ENCODE measurements around the gene KLK12. TPM values are rescaled to one million over a fixed set of nuclear protein-coding genes. Genes with fewer than 3 reads are reported as not detected.

Gene KLK12
- polyA plus RNA-seq, 1 donor from 2014 or later: not detected

DNA sequence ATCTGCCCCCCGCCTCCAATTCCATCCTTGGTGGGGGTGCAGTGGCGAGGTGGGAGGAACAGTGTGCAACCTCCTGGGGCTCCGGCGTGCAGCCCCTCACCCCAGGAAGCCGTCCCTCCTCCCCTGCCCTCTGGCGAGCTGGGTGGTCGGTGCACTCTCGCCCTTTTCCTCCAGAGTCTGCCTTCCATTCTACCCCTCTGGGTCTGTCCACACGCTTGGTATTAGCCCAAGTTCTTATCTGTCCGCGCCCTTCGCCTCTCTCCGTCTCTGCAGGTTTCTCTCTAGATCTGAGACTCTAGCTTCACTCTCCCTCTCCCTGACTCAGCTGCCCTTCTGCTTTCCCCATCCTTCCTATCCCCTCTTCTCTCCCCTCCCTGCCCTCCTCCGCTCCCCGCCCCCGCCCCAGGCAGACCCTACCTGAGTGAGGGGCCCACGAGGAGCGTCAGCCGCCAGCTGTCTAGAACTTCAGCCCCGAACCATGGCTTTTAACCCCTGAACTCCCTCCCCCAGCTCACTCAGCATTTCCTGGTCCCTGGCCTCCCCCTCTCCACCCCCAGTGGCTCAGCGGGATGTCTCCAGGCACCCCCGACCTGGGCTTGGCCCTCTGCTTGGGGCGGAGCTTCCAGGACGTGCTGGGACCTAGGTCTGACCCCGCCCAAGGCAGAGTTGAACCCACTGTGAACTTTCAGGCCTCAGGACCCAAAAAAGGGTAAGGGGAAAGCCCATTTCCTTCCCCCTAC, 30.6 kb upstream of the KLK12 start:
- Mint-ChIP-seq H3K27me3 (peaks cover 35% of the 10 kb centered on the region), H3K27ac (no peak overlapping the region), H3K4me3 (no peak overlapping the region), H3K9me3 (peaks cover 0 to 7% (median 6%) of the 10 kb centered on the region in 3 donors), H3K4me1 (peaks cover 0 to 3% (median 2%) of the 10 kb centered on the region in 3 donors), H3K36me3 (peaks cover 1% of the 10 kb centered on the region)

DNA sequence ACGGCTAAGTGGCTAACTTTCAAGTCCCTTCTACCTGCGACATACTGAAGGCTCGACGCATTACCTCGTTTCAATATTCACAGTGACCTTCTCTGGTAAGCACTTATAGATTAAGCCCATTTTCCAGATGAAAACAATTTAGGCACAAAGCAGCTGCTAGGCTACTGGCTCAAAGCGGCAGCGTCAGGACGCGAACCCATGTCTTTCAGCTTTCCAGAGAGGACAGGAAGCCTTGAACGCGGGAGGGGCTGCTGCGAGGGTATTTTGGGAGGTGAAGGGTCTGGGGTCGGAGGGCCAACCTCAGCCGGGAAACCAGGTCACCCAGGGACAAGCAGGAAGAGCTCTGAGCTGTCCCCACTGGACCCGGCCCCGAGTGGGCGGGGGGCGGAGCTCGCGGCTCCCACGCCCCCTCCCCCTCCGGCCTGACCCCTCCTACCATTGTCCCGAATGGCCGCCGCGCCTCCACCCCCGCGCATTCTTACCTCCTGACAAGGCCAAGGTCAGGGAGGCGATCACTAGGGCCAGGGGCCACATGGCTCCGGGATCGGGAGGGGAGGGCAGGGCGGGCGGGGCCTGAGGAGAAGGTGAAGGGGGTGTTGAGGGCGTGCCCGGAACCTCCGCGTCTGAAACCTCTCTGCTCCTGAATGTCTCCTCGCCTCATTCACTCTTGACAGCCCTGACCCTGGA, 29.9 kb upstream of the KLK12 start, which contains the start of gene KLK13:
Gene KLK13 (minus strand): TSS at position 559 of the 687 bp plus-strand sequence. CDS start 25 bp downstream, at position 534.
- peaks cover 35% of the 10 kb centered on the region for H3K27me3 Mint-ChIP-seq
- H3K4me1 Mint-ChIP-seq: peaks cover 0 to 3% (median 2%) of the 10 kb centered on the region in 3 donors
- no peak within 1 kb of the TSS for H3K27ac Mint-ChIP-seq
- H3K36me3 Mint-ChIP-seq: peaks cover 1% of the 10 kb centered on the region
- H3K9me3 Mint-ChIP-seq: peaks cover 0 to 7% (median 6%) of the 10 kb centered on the region in 3 donors
- peak within 1 kb of the TSS in 1 of 4 donors; percentile 43 for H3K4me3 Mint-ChIP-seq

DNA sequence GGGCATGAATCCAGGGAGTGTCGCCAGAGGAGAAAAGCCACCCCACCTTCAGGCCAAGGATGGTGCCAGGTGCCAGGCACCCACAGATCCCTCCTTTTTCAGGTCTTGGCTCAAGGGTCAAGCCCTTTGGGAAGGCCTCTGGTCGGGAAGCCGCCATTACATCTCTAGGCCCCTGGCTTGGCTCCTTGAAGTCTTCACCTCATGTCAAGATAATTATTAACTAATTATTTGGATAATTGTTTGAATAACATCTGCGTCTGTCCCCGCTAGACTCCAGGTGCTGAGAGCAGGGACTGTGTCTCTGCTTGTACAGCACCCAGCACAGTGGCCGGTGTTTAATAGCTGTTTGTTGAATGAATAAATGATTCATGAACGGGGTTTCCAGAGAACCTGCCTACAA, 28.9 kb upstream of the KLK12 start:
- Mint-ChIP-seq H3K4me1 (peaks cover 0 to 3% (median 2%) of the 10 kb centered on the region in 3 donors), H3K36me3 (peaks cover 1% of the 10 kb centered on the region), H3K27me3 (peaks cover 35% of the 10 kb centered on the region), H3K27ac (no peak overlapping the region), H3K4me3 (peak overlapping the region in 1 of 4 donors; percentile 43), H3K9me3 (peaks cover 0 to 8% (median 6%) of the 10 kb centered on the region in 3 donors)

DNA sequence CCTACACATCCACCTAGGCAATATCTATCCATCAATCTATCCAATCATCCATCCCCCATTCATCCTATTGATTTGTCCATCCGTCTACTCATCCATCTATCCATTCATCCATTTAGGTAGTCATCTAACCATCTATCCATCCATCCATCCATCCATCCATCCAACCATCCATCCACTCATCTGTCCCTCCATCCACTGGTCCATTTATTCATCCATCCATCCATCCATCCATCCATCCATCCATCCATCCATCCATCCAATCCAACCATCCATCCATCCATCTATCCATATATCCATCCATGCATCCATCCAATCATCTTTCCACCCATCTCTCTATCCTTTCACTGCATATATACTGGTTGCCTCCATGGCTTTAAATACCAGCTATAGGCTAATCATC, 26.2 kb upstream of the KLK12 start:
- peaks cover 4% of the 10 kb centered on the region for H3K36me3 Mint-ChIP-seq
- no peak overlapping the region for H3K27ac Mint-ChIP-seq
- no peak overlapping the region for H3K4me3 Mint-ChIP-seq
- peaks cover 25% of the 10 kb centered on the region for H3K27me3 Mint-ChIP-seq
- H3K4me1 Mint-ChIP-seq: peaks cover 0 to 3% (median 2%) of the 10 kb centered on the region in 3 donors
- H3K9me3 Mint-ChIP-seq: peaks cover 0 to 4% (median 0%) of the 10 kb centered on the region in 3 donors

DNA sequence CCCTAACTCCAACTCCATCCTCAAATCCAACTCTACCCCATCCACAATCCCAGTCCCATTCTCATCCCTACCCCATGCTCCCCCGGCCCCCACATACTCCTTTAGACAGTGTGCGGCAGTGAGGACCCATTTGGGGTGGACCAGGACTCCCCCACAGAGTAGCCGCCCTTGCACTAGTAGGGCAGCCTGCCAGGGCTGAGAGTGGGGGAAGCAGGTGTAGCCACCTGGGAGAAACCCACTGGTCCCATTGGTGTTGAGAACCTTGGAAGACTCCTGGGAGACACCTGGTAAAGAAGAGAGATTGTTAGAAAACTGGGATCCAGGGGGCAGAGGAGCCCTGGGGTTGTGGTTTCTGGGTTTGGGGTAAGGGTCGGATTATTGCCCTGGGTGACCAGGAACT, 25.5 kb upstream of the KLK12 start:
- Mint-ChIP-seq H3K27ac (no peak overlapping the region), H3K4me3 (no peak overlapping the region), H3K27me3 (peaks cover 24% of the 10 kb centered on the region), H3K36me3 (peaks cover 3% of the 10 kb centered on the region), H3K4me1 (peaks cover 0 to 3% (median 1%) of the 10 kb centered on the region in 3 donors), H3K9me3 (peaks cover 0 to 4% (median 1%) of the 10 kb centered on the region in 3 donors)

DNA sequence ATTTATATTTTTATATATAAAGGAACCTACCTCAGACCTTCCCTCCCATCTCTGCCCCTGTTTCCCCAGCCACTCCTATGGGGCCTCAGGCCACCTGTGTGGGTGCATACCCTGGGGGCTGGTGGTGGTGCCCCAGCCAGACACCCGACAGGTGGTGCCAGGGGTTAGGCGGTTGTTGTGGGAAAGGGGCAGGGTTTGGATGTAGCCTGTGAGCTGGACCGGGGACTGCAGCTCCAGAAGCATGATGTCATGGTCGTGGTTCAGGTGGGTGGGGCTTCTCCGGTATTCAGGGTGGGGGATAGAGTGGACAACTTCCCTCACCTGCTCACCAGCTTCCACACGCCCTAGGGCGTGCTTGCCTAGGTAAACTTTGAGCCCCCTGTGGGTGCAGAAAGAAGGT, 24.9 kb upstream of the KLK12 start:
- H3K9me3 Mint-ChIP-seq: peaks cover 0 to 4% (median 1%) of the 10 kb centered on the region in 3 donors

DNA sequence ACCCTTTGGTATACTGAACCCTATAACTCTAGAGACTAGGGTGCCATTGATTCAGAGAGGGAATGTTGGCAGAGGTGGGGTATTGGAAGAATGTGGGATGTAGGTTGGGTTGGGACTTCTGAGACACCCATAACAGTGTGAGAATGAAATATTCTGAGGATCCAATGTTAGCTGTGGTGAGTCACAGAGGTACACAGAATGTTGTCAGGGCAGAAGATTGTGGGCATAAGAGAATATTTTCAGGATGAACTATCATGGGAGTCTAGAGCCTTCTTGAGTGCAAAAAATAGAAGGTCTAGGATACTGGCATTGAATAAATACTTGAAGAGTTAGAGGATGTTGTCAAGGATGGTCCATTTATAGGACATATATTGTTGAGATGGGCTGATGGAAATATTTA, 21.1 kb upstream of the KLK12 start:
- H3K27ac Mint-ChIP-seq: no peak overlapping the region
- H3K27me3 Mint-ChIP-seq: peaks cover 14% of the 10 kb centered on the region
- H3K36me3 Mint-ChIP-seq: peaks cover 3% of the 10 kb centered on the region
- H3K9me3 Mint-ChIP-seq: peaks cover 0 to 4% (median 2%) of the 10 kb centered on the region in 3 donors
- H3K4me3 Mint-ChIP-seq: no peak overlapping the region
- no peaks in the 10 kb centered on the region for H3K4me1 Mint-ChIP-seq

More for the DNA sequence above, 24.9 kb upstream of the KLK12 start:
- Mint-ChIP-seq H3K36me3 (peaks cover 3% of the 10 kb centered on the region), H3K27ac (no peak overlapping the region), H3K27me3 (peaks cover 22% of the 10 kb centered on the region), H3K4me1 (peaks cover 0 to 3% (median 0%) of the 10 kb centered on the region in 3 donors), H3K4me3 (no peak overlapping the region)

DNA sequence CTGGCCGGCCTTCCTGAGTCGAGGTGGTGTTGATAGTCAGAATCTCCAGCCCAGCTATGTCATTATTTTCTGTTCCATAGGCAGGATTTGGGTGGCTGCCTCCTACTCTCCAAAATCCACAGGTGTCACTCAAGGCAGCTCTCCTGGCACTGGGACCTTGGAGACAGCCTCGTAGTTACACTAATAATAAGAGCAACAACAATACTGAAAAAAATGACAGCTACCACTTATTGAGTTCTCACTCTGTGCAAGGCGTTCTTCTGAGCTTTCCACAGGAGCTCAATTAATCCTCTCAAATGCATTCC, 12.2 kb upstream of the KLK12 start:
- H3K36me3 Mint-ChIP-seq: no peaks in the 10 kb centered on the region
- H3K9me3 Mint-ChIP-seq: peaks cover 0 to 10% (median 8%) of the 10 kb centered on the region in 3 donors
- peak overlapping the region in 1 of 4 donors; percentile 8 for H3K4me3 Mint-ChIP-seq
- H3K27me3 Mint-ChIP-seq: peaks cover 1% of the 10 kb centered on the region
- no peaks in the 10 kb centered on the region for H3K4me1 Mint-ChIP-seq
- H3K27ac Mint-ChIP-seq: no peak overlapping the region

DNA sequence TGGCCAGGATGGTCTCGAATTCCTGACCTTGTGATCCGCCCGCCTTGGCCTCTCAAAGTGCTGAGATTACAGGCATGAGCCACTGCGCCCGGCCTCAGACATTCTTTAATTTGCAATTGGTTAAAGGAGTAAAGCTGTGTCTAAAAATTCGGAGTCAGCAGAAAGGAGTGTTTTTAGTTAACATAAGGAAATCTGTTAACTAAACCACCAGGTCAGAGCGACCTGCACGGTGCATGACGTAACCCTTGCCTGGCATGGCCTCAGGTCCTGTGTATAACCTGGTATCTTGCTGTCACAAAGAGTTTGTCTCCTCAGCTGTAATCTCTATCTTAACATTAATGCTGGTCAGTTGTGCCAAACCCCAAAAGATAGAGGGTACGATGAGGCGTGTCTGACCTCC, 9.5 kb upstream of the KLK12 start:
- Mint-ChIP-seq H3K9me3 (peaks cover 1 to 10% (median 6%) of the 10 kb centered on the region in 3 donors), H3K27me3 (peaks cover 1% of the 10 kb centered on the region), H3K4me1 (no peaks in the 10 kb centered on the region), H3K27ac (no peak overlapping the region), H3K36me3 (no peaks in the 10 kb centered on the region), H3K4me3 (no peak overlapping the region)

DNA sequence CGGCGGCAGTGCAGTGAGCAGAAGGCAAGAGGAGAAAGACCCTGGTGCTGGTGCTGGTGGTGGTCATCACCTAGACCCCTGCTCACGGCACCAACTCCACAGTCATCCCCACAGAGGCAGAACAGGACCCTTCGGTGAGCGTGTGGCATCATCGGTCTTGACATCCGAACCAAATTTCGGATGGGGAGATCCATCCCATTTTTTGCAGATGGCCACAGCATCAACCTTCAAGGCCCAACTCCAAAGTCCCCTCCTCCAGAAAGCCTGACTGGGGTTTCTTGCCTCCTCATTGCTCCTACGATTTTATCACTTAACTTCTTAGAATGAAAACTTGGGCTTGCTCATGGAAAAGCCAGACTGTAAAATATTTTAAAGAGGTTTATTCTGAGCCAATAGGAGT, 8.7 kb upstream of the KLK12 start:
- Mint-ChIP-seq H3K4me1 (no peaks in the 10 kb centered on the region), H3K27ac (no peak overlapping the region), H3K27me3 (peaks cover 1% of the 10 kb centered on the region), H3K9me3 (peaks cover 3 to 6% (median 3%) of the 10 kb centered on the region in 3 donors), H3K36me3 (no peaks in the 10 kb centered on the region), H3K4me3 (no peak overlapping the region)

DNA sequence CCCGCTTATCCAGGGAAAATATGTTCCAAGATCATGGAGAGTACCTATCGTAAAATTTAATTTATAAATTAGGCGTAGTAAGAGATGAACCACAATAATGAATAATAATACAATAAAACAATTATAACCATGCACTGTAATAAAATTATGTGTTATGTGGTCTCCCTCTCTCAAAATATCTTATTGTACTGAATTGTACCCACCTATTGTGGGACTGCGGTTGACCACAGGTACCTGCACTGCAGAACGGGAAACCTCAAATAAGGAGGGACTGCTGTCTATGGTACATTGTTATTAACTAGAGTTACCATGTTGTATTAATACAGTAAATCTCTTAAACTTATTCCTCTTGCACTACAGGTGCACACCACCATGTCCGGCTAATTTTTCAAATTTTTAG, 5.3 kb upstream of the KLK12 start:
- Mint-ChIP-seq H3K27ac (no peak overlapping the region), H3K4me3 (no peak overlapping the region), H3K27me3 (peaks cover 5% of the 10 kb centered on the region), H3K36me3 (no peaks in the 10 kb centered on the region), H3K4me1 (no peaks in the 10 kb centered on the region), H3K9me3 (peaks cover 0 to 6% (median 3%) of the 10 kb centered on the region in 3 donors)

DNA sequence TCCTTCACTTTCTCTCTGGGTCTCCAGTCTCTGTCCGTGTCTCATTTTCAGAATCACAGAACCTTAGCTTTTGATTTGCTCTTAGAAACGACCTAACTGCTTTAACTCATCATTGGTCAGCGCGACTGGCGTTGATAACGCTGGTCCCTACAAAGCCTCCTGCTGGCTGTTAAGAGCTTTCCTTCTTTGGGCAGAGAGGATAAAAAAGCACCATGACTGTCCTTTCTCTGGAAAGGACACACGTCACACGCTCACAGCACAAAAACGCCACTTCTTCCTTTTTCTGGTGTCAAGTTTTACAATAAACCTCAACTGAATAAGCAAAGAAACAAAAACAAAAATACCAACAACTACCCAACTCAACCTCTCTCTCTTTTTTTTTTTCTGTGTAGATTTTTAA, 1.7 kb upstream of the KLK12 start:
- Mint-ChIP-seq H3K4me1 (no peaks in the 10 kb centered on the region), H3K36me3 (no peaks in the 10 kb centered on the region), H3K27ac (no peak overlapping the region), H3K27me3 (peaks cover 15% of the 10 kb centered on the region), H3K9me3 (peaks cover 0 to 1% (median 0%) of the 10 kb centered on the region in 3 donors), H3K4me3 (no peak overlapping the region)

DNA sequence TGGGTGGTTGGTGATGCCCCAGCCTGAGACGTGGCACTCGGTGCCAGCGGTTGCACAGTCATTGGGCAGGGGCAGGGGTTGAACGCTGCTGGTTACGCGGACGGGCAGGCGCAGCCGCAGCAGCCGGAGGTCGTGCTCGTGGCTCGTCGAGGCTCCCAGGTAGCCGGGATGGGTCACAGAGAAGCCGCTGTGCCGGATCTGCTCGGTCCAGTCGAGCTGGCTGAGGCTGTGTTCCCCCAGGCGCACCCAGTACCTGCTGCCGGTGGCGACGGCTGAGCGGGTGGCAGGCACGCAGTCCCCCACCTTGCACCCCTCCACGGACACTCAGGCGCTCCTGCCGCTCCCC, 2.9 kb downstream of the KLK12 start:
- H3K27ac Mint-ChIP-seq: no peak overlapping the region
- H3K4me3 Mint-ChIP-seq: no peak overlapping the region
- H3K9me3 Mint-ChIP-seq: no peaks in the 10 kb centered on the region
- H3K27me3 Mint-ChIP-seq: peaks cover 19% of the 10 kb centered on the region
- no peaks in the 10 kb centered on the region for H3K36me3 Mint-ChIP-seq
- no peaks in the 10 kb centered on the region for H3K4me1 Mint-ChIP-seq

DNA sequence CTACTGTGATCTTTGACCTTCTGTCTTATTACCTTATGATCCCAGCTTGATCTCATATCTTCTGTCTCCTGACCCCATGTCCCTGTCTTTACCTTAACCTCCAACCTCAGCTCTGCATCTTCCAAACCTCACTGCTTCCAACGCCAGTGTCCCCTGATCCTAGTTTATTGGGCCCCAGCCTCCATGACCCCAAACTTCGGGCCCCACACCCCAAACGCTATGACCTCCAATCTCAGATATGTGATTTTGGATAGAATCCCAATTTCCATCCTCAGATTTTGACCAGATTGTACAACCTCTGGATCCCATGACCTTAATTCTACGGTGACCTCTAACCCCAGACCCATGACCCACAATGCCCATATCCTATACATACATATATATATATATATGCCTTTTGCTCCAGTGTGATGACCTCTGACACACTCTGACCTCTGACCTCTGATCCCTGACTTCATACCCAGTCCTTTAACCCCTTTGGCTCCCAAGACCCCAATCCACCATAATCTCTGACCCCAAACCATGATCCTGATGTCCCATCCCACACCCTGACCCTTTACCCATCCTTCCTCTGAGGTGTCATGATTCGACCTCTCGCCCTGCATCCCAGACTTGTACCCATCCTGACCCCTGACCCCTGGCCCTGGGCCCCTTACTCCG, 3.5 kb downstream of the KLK12 start:
- H3K27me3 Mint-ChIP-seq: peaks cover 21% of the 10 kb centered on the region

DNA sequence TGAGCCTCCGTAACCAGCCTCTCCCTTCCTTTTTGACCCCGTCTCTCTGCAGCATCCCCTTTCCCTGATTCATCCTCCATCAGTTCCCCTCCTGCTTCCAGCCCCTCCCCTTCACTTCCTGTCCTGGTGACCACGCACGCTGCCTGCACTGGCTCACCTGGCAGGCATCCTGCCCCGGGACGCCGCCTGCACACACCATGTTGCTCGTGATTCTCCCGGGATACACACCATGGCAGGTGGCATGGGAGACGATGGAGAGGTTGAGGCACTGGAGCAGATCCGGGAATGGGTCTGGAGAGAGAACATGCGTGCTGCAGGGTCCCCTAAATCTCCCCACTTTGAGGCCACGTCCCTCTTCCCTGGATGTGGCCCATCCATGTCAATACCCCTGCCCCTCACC, 4.2 kb downstream of the KLK12 start:
- Mint-ChIP-seq H3K27ac (no peak overlapping the region), H3K27me3 (peaks cover 20% of the 10 kb centered on the region), H3K4me3 (no peak overlapping the region), H3K4me1 (no peaks in the 10 kb centered on the region), H3K9me3 (no peaks in the 10 kb centered on the region), H3K36me3 (no peaks in the 10 kb centered on the region)

More for the DNA sequence above, 3.5 kb downstream of the KLK12 start:
- H3K9me3 Mint-ChIP-seq: no peaks in the 10 kb centered on the region
- H3K36me3 Mint-ChIP-seq: no peaks in the 10 kb centered on the region
- H3K4me3 Mint-ChIP-seq: no peak overlapping the region
- H3K27ac Mint-ChIP-seq: no peak overlapping the region
- no peaks in the 10 kb centered on the region for H3K4me1 Mint-ChIP-seq
